A204.1 (cell line): ENCODE results near the gene MEPE.

ENCODE experiments used
- FAIRE-seq: peaks from 2 replicates; lab custom pipeline; 2012; peaks lifted over from hg19 to GRCh38; lab: Jason Lieb, UNC

Gene MEPE

GRCh38 chr4:87843936-87844335, 11.2 kb downstream of the MEPE start:
- no peak for FAIRE-seq

- no peak for FAIRE-seq
Observed at GRCh38 chr4:87844452-87844851, 11.7 kb downstream of the MEPE start.

GRCh38 chr4:87846226-87846625, 13.5 kb downstream of the MEPE start:
- no peak for FAIRE-seq

DNA sequence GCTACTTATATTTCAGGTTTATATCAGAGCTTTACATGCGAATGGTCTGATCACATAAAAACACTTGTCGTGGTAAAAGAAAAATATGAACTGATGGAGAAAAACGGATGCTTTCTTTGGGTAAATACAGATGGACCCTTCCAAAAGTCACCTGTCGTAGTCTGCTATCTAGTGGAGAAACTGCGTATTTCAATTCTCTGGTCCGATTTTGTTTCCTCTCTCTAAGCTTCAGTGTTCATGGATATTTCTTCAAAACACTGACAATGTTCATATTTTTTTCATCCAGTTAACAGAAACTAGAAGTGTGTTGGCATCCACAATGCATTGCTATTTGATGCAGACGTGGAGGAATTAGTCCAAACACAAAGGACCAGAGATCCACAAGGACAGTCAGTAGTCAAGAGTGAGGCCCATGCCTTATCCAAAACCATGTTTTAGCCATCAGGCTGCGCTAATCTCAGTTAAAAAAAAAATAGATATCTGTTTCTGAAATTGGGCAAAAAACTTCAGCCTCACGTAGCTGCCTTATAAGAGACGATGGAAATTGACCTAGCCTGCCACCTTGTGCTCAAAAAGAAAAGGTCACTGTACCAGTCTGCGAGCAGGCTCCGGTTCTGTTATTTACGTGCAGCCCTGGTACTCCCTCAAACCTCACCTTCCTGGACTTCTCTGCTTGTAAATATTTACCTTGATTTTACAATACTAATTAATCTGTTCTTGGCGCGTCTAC, 16.0 kb downstream of the MEPE start:
- peak; percentile 89 for FAIRE-seq

DNA sequence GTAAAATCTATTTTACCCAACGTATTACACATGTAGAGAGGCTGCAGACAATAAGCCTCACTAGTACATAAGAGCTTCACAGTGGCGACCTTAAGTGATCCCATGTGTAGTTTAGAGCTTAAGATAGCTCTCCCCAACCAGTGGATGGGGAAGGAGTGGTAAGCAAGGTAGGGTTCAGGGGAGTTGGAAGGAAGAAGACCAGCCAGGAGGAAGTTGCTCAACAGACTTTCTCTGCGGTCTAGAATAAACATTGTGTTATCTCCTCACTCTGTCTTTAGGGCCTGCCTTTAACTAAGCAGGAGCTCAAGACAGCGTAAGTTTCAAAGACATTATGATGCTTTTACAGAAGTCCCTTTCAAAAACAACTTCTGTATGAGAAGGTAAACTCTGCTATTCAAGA, 16.8 kb downstream of the MEPE start:
- FAIRE-seq = no peak

- no peak for FAIRE-seq
Observed at GRCh38 chr4:87851332-87851731, 18.6 kb downstream of the MEPE start.

DNA sequence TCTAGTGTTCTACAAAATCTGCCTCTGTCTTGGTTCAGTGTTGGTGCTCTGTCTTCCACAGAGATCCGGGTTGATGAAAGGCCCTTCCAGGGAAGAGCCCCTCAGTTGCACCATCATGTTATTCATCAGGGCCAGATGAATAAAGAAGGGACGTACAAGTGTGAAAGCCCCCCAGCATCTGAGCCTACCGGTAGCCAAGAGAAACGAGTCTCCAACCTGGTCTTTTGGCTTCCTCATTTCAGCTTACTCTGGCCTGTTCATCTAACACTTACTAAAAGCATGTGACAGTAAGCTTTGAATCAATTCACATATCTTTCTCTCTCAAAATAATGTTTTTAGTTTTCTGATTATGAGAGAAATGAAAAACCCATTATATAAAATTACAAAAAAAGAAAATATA, 19.2 kb downstream of the MEPE start:
- FAIRE-seq = no peak

GRCh38 chr4:87853108-87853507, 20.3 kb downstream of the MEPE start:
- FAIRE-seq = peak; percentile 95

GRCh38 chr4:87853891-87854290, 21.1 kb downstream of the MEPE start:
- FAIRE-seq = no peak

DNA sequence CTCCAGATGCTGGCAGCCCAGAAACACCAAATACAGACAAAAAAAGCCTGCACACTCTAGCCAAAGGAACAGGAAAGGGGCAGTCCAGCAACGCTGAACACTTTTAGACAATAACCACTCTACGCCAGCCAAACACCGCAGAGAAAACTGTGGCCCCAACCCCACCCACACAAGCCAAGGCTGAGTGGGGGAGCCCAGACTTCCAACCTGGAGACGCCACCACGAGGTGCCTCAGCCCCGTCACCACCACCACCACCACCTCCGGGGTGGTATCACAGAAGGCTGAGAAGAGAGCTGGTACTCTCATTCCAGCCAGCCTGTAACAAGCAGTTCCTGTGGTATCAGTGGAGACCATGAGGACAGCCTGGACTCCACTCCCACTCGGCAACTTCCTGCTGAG, 22.8 kb downstream of the MEPE start:
- FAIRE-seq = no peak

- no peak for FAIRE-seq
Observed at GRCh38 chr4:87856816-87857215, 24.0 kb downstream of the MEPE start.

DNA sequence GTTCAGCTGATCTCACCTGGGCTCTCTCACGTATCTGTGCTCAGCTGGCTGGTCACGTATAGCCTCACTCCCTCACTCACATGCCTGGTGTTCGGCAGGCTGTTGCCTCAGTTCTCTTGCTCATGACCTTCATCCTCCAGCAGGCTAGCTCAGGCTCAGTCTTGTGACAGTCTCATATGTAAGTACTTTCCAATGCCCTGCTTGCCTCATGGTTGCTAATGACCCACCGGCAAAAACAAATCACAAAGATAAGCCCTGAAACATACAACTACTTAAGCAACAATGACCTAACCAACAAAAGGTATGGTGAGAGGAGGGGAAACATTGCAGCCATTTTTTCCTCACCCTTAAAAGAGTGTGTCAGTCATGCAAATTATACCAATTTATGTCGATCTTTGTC, 25.0 kb downstream of the MEPE start:
- FAIRE-seq = no peak

DNA sequence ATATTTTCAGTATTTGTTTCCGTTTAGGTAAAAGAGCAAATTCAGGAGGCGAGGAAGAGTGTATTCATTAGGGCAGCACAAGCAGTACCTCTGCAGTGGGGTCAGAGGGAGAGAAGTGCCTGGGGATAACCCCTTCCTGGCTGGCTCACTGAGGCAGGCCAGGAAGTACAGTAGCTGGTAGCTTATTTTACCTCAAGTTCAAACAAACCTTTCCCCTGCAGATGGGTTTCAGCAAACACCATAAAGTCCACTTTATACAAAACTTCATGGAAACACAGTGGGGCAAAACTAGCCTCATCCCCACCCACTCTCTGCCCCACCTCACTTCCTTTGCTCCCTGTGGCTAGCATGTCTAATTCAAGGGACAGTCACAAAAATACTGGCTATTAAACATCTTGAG, 29.5 kb downstream of the MEPE start:
- no peak for FAIRE-seq

DNA sequence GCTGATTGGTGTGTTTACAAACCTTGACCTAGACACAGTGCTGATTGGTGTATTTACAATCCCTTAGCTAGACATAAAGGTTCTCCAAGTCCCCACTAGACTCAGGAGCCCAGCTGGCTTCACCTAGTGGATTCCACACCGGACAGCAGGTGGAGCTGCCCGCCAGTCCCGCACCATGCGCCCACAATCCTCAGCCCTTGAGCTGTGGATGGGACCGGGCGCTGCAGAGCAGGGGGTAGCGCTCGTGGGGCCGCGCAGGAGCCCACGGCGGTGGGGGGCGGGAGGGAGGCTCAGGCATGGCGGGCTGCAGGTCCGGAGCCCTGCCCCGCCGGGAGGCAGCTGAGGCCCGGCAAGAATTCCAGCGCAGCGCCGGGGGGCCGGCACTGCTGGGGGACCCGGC, 30.7 kb downstream of the MEPE start:
- FAIRE-seq = no peak

GRCh38 chr4:87864321-87864720, 31.6 kb downstream of the MEPE start:
- no peak for FAIRE-seq

DNA sequence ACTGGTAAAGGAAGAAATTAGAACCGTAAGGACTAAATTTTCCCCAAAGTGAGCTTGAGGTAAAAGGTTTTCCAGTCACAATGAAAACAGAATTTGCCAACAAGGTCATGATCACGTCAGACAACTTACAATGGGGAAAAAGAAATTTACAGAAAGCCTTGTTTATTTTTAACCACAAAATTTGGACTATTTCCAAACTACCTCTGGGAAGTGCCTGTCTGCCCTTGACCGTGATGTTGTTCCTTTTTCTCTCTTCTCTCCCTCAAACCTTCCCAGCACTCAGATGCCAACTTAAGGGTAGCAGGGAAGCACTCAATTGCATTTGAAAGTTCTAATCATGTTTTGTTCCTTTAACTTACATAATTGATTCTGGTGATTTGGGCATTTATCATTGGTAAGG, 32.5 kb downstream of the MEPE start:
- FAIRE-seq = no peak

- FAIRE-seq = no peak
Observed at GRCh38 chr4:87865960-87866598, 33.3 kb downstream of the MEPE start.

GRCh38 chr4:87868522-87868921, 35.8 kb downstream of the MEPE start:
- FAIRE-seq = no peak

DNA sequence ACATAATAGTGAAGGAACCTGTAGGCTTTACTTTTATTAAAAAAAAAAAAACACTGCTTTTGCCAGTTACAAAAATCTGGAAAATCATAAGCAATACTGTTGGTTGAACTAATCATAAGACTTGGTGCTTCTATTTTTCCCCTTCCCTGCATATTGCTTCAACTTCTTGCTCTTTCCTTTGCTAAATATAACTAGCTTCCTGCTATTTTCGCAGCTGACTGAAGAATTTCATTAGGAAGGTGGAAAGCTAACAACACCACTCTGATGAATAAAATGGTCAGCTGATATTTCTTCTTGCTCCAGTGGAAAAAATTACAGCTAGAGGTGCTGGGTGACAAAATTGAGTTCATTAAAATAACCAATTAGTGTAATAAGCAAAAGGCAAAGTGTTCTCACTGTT, 39.3 kb downstream of the MEPE start:
- FAIRE-seq = no peak

GRCh38 chr4:87875191-87875590, 42.4 kb downstream of the MEPE start:
- FAIRE-seq = no peak

DNA sequence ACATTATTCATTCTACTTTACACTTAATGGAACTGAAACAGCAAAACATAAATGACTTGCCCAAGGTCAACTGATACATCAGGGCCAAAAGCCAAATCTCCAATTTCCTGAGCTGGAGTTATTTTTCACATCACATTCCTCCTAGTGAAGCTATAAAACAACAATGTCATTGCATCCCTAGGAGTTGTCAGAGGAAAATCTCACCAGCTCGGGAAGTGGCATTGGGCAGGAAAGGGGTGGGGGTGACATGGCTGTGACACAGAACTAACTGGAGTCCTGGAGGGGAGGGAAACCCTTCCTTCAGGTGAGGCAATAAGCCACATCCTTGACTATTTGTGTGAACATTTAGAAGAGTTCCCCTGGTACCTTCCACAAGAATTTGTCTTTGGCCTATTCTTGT, 47.3 kb downstream of the MEPE start:
- FAIRE-seq = no peak

DNA sequence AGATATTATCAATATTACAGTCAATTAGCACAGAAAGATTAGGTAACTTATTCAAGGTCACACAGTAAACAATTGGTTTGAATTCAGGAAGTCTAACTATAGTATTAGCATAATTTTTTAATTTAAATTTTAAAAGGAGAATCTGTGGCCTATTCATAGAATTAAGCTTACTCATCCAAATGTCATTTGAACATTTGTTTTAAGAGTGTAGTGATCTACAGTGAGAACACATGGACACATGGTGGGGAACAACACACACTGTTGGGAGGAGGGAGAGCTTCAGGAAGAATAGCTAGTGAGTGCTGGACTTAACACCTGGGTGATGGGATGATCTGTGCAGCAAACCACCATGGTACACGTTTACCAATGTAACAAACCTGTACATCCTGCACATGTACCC, 48.3 kb downstream of the MEPE start:
- no peak for FAIRE-seq

DNA sequence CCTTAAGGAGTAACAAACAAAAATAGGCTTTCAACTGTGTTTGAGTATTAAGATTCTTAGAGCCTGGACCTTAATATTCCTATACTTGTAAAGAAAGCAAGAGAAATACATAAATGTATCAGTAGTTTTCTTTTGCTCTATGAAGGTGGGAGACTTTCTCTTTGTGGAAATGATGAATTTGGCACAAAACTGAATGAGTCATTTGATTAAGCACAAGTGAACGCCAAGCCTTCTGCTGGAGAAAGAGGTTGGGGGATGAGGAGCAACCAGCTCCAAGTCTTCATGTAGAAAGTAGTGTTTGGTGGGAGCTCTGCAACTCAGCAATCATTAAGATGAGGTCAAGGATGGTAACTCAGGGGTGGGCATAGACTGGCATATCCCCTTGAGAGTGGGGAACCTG, 49.6 kb downstream of the MEPE start:
- FAIRE-seq = no peak

- no peak for FAIRE-seq
Observed at GRCh38 chr4:87882861-87883260, 50.1 kb downstream of the MEPE start.
